GM19193 (cell line): Measurements from ENCODE around the gene GPR35.

Source experiments
- POLR2A ChIP-seq: IDR thresholded peaks from 4 replicates; pipeline ENCODE4 v1.6.1; 2011; ENCODE audit not compliant: insufficient read depth, insufficient read length; ENCODE audit errors: extremely low read depth

The GPR35 gene

GRCh38 chr2:240647503-240648154 is 22.3 kb downstream of the GPR35 start:
- TF ChIP-seq POLR2A, result no peak

- TF ChIP-seq POLR2A, result no peak
Observed at GRCh38 chr2:240648155-240648649, 22.9 kb downstream of the GPR35 start.

- no peak for TF ChIP-seq POLR2A
Observed at GRCh38 chr2:240648650-240649275, 23.5 kb downstream of the GPR35 start.

GRCh38 chr2:240649331-240649730 is 24.1 kb downstream of the GPR35 start:
- no peak for TF ChIP-seq POLR2A

DNA sequence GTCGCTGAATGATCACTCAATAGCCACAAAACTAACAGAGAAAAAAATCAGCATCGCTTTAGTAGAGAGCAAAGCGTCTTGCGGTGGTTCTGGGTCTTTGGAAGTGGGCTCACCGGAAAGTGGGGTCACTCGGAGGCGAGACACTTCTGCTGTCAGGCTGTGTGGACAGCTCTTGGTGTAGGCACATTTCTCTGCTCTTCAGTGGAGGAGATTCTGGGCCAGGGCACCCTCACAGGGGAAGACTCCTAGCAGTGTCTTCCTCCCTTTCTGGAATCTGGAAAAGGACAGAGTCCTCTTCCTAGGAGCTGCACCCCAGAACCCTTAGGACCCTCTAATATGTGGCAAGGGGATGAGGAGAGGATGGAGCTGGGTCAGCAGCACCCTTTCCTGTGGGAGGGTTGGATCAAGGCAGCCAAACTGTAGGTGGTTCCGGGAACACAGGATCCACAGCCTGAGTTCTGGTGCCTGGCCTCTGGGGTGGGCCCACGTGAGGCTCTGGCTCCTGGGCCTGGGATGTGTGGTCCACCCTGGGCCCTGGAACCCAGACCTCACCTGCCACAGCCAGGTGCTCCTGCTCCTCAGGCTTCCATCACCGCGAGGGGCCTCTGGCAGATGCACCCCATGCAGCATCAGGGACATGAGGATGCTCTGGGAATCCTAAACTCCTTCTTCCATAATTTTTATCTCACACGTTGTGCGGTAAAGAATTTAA is 25.1 kb downstream of the GPR35 start:
- no peak for TF ChIP-seq POLR2A

GRCh38 chr2:240651185-240651584 is 25.9 kb downstream of the GPR35 start:
- TF ChIP-seq POLR2A, result no peak

- TF ChIP-seq POLR2A, result no peak
Observed at GRCh38 chr2:240655931-240656886, 30.9 kb downstream of the GPR35 start.

GRCh38 chr2:240662681-240663080 is 37.4 kb downstream of the GPR35 start:
- TF ChIP-seq POLR2A, result no peak

DNA sequence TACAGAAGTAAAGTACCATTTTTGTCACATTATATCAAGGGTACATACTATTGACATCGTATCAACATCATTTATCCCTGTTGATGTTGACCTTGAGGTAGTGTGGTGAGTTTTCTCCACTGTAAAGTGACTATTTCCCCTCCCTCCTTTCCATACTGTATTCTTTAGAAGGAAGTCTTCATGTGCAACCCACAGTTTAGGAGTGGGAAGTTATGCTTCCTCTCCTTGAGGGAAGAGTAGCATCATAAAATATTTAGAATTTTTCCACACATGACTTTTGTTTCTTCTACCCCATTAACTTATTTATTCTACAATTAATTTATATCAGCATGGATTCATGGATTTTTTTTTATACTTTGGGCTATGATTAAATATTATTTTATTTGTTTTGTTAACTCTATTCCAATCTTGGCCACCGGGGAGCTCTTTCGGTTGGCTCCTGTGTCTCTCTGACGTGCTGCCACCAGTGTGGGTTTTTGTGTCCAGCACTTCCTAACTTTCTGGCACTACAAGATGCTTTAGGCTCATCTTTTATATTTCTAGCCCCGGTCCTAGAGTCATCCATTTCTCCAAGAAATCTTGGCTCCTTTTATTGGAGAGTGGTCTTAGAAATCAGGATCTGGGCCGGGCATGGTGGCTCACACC is 38.4 kb downstream of the GPR35 start:
- no peak for TF ChIP-seq POLR2A

- TF ChIP-seq POLR2A, result no peak
Observed at GRCh38 chr2:240664622-240665021, 39.3 kb downstream of the GPR35 start.

DNA sequence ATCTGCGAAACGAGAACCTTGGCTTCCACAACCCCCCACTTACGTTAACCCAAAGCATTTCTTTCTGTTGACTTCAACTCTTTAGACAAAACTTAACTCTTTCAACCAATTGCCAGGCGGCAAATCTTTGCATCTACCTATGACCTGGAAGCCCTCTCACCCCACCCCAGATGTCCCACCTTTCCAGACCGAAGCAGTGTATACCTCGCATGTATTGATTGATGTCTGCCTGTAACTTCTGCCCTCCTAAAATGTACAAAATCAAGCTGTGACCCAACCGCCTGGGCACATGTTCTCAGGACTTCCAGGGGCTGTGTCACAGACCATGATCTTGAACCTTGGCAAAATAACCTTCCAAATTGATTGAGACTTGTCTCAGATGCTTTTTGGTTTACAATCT is 45.1 kb downstream of the GPR35 start:
- TF ChIP-seq POLR2A, result no peak

DNA sequence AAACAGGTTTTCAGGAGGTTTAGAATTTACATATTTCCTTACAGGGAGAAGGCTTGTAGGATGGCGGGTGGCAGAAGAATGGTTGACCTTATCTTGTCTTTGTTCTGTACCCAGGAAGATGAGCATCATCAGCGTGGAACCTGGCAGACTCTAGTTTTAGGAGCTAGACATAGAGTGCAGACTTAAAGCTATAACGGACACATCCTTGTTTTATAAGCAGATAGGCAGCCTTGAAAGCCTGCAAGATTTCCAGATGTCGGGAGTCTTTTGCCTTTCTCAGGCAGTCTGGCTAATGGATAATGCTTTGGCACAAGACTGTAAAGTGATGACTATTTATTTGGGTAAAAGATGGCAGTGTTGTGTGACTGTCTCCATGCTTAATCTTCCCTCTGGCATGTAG is 45.7 kb downstream of the GPR35 start:
- no peak for TF ChIP-seq POLR2A

DNA sequence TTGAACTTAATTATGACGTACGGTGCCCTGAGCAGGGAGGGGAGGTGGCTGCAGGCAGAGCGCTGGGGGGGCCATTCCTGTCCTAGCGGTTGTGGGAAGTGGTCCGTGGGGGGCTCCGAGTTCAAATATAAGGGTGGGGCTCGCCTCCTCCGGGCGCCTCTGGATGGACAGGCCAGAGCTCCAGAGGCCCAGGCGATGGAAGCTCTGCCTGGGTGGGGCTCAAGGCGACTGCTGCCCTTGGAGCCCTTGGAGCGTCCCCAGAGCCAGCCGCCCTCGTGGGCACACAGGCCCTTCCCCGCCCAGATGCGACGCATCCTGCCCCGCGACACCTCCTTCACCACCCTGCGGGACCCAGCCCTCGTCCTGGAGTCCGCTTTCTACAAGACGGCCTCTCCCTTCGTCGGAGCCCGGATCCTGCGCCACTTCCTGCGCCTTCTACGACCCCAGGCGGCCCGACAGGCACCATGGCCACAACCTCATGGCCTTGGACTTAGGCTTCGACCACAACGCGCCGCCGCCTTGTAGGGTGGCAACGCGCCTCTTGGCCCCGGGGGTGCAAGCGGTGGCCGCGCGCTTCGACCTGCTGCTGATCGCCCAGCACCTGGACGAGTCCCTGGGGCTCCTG is 46.9 kb downstream of the GPR35 start:
- no peak for TF ChIP-seq POLR2A

GRCh38 chr2:240672701-240673190 is 47.5 kb downstream of the GPR35 start:
- no peak for TF ChIP-seq POLR2A
